Nephron progenitor cell (in vitro differentiated cells): ENCODE data around the gene ZDHHC14.

ENCODE experiments used
- DNase-seq: peaks from one replicate; pipeline ENCODE4 v3.0.0; 2021
- H3K27ac Mint-ChIP-seq: 2 replicates; pipeline ENCODE4 v1.8.0; 2021; ENCODE audit warnings: mild to moderate bottlenecking, moderate library complexity, mixed read lengths
- H3K27me3 Mint-ChIP-seq: 2 replicates; pipeline ENCODE4 v1.8.0; 2021; ENCODE audit warnings: mild to moderate bottlenecking, low read depth, mixed read lengths; ENCODE audit not compliant: poor library complexity
- H3K36me3 Mint-ChIP-seq: 2 replicates; pipeline ENCODE4 v1.8.0; 2021; ENCODE audit warnings: low read depth, mixed read lengths
- H3K4me1 Mint-ChIP-seq: 2 replicates; pipeline ENCODE4 v1.8.0; 2021; ENCODE audit warnings: mixed read lengths
- H3K4me3 Mint-ChIP-seq: 2 replicates; pipeline ENCODE4 v1.8.0; 2021; ENCODE audit warnings: mild to moderate bottlenecking, moderate library complexity, mixed read lengths
- H3K9me3 Mint-ChIP-seq: 2 replicates; pipeline ENCODE4 v1.8.0; 2021; ENCODE audit warnings: mild to moderate bottlenecking, moderate library complexity, mixed read lengths
- TF ChIP-seq, protein P1 (sequence below): fragments of 200-600 bp; sonication (generic); IDR thresholded peaks from 2 replicates; pipeline ENCODE4 v1.5.0; 2021; ENCODE audit warnings: antibody characterized with exemption

ZDHHC14 gene

DNA sequence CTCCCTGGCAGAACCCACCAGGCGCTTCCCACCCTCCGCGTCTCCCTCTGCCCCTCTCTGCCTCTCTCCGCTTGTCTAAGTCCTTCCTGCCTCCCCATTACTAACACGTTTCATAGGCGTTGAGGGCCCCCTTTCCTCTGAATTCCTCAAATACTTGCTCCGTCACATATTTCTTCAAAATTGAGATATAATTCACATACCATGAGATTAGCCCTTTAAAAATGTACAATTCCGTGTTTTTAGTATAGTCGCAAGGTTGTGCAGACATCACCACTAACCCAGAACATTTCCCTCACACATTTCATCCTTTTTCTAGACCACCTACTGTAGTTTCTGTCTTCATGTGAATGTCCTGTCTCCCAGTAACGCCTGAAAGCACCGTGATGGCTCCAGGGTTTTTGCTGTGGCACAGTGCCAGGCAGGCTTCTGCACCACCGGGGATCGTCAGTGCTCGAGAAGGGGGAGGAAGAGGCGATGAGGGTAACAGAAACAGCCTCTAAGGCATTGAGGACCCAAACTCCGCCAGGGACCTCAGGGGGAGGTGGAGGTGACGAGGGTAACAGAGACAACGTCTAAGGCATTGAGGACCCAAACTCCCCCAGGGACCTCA lies 300.2 kb downstream of the ZDHHC14 start:
- Mint-ChIP-seq H3K27me3 (peaks cover 10% of the 10 kb centered on the region), H3K9me3 (no peaks in the 10 kb centered on the region), H3K4me3 (no peak overlapping the region), H3K27ac (no peak overlapping the region), H3K4me1 (no peaks in the 10 kb centered on the region), H3K36me3 (no peaks in the 10 kb centered on the region)
- TF ChIP-seq, protein P1, sequence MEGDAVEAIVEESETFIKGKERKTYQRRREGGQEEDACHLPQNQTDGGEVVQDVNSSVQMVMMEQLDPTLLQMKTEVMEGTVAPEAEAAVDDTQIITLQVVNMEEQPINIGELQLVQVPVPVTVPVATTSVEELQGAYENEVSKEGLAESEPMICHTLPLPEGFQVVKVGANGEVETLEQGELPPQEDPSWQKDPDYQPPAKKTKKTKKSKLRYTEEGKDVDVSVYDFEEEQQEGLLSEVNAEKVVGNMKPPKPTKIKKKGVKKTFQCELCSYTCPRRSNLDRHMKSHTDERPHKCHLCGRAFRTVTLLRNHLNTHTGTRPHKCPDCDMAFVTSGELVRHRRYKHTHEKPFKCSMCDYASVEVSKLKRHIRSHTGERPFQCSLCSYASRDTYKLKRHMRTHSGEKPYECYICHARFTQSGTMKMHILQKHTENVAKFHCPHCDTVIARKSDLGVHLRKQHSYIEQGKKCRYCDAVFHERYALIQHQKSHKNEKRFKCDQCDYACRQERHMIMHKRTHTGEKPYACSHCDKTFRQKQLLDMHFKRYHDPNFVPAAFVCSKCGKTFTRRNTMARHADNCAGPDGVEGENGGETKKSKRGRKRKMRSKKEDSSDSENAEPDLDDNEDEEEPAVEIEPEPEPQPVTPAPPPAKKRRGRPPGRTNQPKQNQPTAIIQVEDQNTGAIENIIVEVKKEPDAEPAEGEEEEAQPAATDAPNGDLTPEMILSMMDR: no peak
- no peak for DNase-seq

DNA sequence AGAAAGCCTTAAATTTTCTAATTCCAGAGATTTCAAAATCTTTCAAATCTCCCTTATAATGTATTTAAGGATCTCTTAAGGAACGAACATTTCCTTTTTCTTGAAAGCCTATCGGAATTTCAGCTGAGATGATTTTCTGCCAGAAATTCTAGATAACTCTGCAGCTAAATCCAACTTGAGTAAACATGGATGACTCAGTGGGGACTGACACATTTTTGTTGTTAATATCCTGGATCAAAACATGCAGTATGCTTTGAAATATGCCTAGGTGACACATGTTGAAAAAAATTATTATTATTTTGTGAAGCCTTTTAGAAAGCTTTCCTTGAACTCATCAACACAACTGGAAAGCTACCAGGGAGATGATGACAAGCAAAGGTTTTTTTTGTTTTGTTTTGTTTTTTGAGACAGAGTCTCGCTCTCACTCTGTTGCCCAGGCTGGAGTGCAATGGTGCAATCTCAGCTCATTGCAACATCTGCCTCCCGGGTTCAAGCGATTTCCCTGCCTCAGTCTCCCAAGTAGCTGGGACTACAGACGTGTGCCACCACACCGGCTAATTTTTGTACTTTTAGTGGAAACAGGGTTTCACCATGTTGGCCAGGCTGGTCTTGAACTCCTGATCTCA lies 302.0 kb downstream of the ZDHHC14 start:
- TF ChIP-seq, protein P1: no peak
- no peak for DNase-seq
- Mint-ChIP-seq H3K27ac (no peak overlapping the region), H3K4me1 (no peaks in the 10 kb centered on the region), H3K4me3 (no peak overlapping the region), H3K27me3 (peaks cover 9% of the 10 kb centered on the region), H3K9me3 (no peaks in the 10 kb centered on the region), H3K36me3 (no peaks in the 10 kb centered on the region)

DNA sequence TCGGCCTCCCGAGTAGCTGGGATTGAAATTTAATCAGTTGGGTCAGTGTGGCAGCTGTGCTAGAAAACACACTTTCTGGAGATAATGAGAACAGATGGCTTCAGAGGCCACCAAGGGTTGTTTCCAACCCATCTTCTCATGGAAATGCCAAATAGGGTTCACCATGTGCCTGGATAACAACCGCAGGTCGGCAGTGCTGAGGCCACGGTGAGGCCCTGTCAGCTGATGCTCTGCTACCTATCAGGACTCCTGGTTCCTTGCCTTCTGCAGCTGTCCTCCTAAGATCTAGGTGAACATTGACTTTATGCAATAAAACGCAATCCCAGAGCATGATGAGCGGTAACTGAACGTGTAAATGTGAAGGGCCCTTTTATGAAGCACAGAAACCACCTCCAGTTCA lies 302.7 kb downstream of the ZDHHC14 start:
- H3K27ac Mint-ChIP-seq: no peak overlapping the region
- H3K27me3 Mint-ChIP-seq: peaks cover 9% of the 10 kb centered on the region
- TF ChIP-seq, protein P1: no peak
- H3K4me1 Mint-ChIP-seq: no peaks in the 10 kb centered on the region
- H3K9me3 Mint-ChIP-seq: no peaks in the 10 kb centered on the region
- H3K4me3 Mint-ChIP-seq: no peak overlapping the region
- no peak for DNase-seq
- H3K36me3 Mint-ChIP-seq: no peaks in the 10 kb centered on the region

DNA sequence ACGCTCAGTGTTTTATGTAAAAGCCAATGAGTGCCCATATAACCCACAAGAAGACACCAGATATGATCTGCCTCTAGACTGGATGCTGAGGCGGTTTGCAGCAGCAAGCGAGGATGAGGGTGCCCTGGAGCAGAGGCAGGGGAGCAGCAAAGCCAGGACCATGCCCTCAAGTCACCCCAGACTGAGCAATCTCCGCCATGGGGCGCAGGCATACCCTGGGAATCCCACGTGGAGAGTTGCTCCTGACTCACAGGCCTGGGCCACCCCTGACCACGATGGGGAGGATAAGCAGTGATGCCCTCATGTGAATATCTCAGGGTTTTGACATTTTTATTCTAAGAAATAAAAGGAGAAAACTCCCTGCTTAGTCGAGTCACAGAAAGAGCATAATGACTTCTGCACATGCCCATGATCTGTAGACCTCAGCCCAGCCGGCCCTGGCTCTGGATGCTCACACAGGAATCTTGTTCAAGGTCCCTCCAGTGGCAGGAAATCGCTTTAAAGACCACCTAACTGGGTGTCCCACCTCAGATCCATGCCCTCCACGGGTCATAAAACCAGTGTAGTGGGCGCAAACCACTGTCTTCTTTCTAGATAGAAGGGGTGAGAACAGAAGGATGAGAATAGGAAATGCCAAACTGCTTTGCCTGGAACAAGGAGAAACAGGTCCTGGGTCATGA lies 303.8 kb downstream of the ZDHHC14 start:
- no peak for DNase-seq
- H3K27ac Mint-ChIP-seq: peak overlapping the region; percentile 74
- H3K4me1 Mint-ChIP-seq: no peaks in the 10 kb centered on the region
- H3K36me3 Mint-ChIP-seq: no peaks in the 10 kb centered on the region
- H3K4me3 Mint-ChIP-seq: no peak overlapping the region
- H3K9me3 Mint-ChIP-seq: no peaks in the 10 kb centered on the region
- H3K27me3 Mint-ChIP-seq: peaks cover 14% of the 10 kb centered on the region
- TF ChIP-seq, protein P1: no peak

DNA sequence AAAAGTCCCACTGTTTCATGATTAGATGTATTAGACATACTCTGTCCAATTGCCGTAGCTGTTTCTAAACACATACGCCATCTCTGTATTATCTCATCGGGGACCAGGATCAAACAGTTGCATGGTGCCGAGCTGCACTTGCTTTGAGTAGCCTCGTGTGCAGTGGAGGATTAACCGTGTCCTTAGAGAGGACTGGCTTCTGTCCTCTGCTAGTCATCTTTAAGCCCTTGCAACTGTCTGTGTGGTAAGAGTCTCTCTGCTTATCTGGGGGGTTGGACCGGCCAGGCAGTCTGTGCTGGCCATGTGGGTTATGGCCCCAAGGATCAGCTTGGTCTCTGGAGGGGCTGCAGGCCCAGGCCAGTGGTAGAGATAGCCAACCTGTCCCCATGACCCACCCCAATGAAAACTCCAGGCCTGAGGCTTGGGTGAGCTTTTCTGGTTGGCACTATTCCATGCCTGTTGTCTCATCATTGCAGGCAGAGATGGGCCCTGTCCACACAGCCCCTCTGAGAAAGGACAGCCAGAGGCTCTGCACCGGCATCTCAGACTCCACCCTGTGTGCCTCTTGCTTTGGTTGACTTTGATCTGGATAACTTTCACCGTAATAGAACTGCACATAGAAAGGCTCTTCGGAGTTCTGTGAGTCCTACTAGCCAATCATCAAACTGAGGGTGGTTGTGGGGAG lies 304.7 kb downstream of the ZDHHC14 start:
- DNase-seq: no peak
- Mint-ChIP-seq H3K4me3 (no peak overlapping the region), H3K27ac (no peak overlapping the region), H3K27me3 (peaks cover 20% of the 10 kb centered on the region), H3K4me1 (no peaks in the 10 kb centered on the region), H3K9me3 (no peaks in the 10 kb centered on the region), H3K36me3 (no peaks in the 10 kb centered on the region)
- TF ChIP-seq, protein P1: no peak
